Fibroblast of pulmonary artery (primary cell): ENCODE measurements around the gene FAM171A1.

Experiments
- DNase-seq: peaks from one replicate; pipeline ENCODE4 v3.0.0-alpha.2; 2010; ENCODE audit warnings: low read depth
- H3K4me3 ChIP-seq: replicated peaks from 2 replicates; pipeline ENCODE4 v1.5.1; 2011; ENCODE audit warnings: low read depth, mild to moderate bottlenecking, control low read depth, low read length, moderate library complexity
- TF ChIP-seq, protein P1 (sequence below): IDR thresholded peaks from 2 replicates; pipeline ENCODE4 v1.5.1; 2011; ENCODE audit warnings: mild to moderate bottlenecking, control low read depth, low read length, inconsistent platforms; ENCODE audit errors: missing control alignments

The FAM171A1 gene

DNA sequence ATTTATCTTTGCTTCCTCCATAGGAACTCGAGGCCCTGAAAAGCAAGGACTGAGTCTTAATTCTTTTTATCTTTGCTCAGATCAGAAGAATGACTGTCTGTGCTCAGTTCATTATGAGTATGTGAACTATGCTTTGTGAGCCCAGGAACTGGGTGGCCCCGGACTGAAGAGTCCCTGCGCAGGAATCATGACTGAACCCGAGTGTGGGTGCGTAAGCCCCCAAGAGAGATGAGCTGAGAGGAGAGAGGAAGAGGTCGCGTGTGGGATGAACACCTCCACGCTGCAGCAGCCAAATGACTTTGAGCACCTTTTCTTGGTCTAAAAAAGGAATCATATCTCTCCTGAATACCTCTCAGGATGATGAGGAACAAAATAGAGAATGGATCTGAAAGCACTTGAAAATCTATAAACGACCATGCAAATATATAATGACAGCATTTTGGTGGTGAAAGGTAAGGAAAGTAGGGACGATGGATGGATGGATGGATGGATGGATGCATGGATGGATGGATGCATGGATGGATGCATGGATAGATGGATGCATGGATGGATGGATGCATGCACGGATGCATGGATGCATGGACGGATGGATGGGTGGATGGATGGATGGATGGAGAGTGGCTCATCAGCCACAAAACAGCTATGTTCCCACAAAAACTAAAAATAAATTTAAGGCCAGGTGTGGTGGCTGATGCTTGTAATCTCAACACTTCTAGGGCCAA, 19.8 kb downstream of the FAM171A1 start:
- no peak overlapping the region for H3K4me3 ChIP-seq
- TF ChIP-seq, protein P1, sequence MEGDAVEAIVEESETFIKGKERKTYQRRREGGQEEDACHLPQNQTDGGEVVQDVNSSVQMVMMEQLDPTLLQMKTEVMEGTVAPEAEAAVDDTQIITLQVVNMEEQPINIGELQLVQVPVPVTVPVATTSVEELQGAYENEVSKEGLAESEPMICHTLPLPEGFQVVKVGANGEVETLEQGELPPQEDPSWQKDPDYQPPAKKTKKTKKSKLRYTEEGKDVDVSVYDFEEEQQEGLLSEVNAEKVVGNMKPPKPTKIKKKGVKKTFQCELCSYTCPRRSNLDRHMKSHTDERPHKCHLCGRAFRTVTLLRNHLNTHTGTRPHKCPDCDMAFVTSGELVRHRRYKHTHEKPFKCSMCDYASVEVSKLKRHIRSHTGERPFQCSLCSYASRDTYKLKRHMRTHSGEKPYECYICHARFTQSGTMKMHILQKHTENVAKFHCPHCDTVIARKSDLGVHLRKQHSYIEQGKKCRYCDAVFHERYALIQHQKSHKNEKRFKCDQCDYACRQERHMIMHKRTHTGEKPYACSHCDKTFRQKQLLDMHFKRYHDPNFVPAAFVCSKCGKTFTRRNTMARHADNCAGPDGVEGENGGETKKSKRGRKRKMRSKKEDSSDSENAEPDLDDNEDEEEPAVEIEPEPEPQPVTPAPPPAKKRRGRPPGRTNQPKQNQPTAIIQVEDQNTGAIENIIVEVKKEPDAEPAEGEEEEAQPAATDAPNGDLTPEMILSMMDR: no peak
- DNase-seq: no peak

GRCh38 chr10:15349112-15349511, 22.0 kb downstream of the FAM171A1 start:
- TF ChIP-seq, protein P1: no peak
- H3K4me3 ChIP-seq: peak overlapping the region; percentile 49
- no peak for DNase-seq

DNA sequence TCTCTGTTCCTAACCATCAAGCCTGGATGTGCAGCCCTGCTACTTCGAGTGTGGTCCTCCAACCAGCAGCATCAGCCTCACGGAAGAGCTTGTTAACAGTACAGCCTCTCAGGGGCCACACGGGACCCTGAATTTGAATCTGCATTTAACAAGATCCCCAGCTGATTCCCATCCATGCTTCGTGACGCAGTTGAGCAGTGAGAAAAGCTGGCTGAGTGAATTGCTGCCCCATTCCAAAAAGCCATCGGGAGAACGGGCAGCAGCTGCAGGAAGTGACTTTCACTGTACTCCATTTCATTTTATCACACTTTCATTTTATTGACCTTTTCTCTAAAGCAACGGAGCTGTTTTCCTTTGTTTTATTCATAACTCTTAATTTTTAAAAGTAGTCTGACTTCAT, 22.5 kb downstream of the FAM171A1 start:
- peak; percentile 58 for DNase-seq
- H3K4me3 ChIP-seq: peak overlapping the region; percentile 49
- TF ChIP-seq, protein P1: no peak

- TF ChIP-seq, protein P1: no peak
- no peak overlapping the region for H3K4me3 ChIP-seq
- no peak for DNase-seq
These were observed 23.9 kb downstream of the FAM171A1 start for GRCh38 chr10:15347150-15347549.

DNA sequence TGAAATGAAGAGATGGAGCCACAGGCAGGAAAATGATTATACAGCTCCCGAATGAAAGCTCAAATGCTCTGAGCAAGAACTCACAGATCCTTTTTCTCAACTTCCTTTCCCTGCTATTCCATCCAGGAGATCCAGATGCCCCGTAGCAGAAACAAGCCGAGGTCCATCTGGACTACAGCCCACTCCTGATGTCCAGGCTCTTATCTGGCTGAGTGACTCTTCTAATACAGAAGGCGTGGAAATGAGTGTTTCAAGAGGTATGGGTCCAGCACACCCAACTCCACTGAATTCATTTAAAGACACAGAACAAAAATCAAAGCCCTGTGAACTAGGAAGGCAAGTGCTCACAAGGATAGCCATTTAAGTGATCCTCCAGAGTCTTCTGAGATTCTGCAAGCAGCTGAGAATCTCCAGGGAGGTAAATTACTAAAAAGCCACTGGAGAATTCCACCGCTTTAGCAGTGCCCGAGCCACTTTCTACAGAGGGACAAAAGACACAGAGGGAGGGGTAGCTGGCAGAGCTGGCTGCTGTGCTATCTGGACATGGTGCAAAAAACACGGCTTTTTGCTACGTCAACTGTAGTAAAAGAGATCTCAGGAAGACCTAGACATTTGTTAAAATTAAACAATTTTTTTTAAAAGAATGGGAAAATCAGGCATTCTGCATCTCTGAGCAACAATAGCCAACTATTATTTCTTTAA, 24.5 kb downstream of the FAM171A1 start:
- H3K4me3 ChIP-seq: no peak overlapping the region
- TF ChIP-seq, protein P1: no peak
- DNase-seq: peak; percentile 75

GRCh38 chr10:15345450-15345849, 25.6 kb downstream of the FAM171A1 start:
- H3K4me3 ChIP-seq: no peak overlapping the region
- DNase-seq: no peak
- TF ChIP-seq, protein P1: no peak
